ENCODE results near the gene RNF220.

DNA sequence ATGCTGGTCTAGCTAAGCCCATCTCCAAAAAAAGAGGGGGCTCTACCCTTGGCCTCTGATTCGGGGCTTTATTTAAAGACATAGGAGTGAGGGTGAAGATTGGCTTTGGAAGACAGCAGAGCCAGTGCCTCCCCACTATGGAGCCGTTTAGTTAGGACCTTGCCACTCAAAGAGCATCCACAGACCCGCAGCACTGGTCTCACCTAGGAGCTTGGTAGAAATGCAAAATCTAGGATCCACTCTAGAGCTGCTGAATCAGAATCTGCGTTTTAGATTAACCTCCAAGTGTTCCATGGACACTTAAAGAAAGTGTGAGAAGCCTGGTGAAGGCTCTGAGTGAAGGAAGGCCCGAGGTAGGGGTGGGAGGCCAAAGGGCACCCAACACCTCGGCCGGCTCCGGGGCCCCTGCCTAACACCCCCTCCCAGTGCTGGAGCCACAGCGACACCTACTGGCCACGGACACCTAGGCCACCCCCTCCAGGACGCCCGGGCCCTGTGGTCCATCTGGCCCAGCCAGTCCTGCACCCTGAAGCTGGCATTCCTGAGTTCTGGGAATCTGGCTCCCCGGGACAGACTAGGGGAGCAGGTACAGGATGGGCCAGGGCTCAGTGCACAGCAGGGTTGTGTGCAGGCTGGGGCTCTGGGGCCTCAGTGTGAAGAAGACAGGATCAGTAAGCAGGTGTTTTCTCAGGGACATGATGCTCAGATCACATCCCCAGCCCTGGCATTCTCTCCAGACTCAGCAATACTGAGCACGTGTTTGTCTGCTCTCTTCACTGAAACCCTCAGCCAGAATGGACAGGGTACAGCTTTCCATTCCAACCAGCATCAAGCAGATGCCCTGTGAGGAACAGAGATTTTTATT lies 190.0 kb downstream of the RNF220 start:
- TF ChIP-seq, protein P1, sequence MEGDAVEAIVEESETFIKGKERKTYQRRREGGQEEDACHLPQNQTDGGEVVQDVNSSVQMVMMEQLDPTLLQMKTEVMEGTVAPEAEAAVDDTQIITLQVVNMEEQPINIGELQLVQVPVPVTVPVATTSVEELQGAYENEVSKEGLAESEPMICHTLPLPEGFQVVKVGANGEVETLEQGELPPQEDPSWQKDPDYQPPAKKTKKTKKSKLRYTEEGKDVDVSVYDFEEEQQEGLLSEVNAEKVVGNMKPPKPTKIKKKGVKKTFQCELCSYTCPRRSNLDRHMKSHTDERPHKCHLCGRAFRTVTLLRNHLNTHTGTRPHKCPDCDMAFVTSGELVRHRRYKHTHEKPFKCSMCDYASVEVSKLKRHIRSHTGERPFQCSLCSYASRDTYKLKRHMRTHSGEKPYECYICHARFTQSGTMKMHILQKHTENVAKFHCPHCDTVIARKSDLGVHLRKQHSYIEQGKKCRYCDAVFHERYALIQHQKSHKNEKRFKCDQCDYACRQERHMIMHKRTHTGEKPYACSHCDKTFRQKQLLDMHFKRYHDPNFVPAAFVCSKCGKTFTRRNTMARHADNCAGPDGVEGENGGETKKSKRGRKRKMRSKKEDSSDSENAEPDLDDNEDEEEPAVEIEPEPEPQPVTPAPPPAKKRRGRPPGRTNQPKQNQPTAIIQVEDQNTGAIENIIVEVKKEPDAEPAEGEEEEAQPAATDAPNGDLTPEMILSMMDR (IDR thresholded peaks at IDR 0.05): peak; percentile 90 to 94 (median 92)
- no peak for TF ChIP-seq POLR2A (IDR thresholded peaks at IDR 0.05)

All from uterus (tissue), 2 donors.